ENCODE data around the gene GCLC.

Gene GCLC

GRCh38 chr6:53495506-53496499, 49.1 kb downstream of the GCLC start:
- Histone ChIP-seq H3K4me3 (ENCODE audit: low read depth, low read length) (no peak overlapping the region), H3K36me3 (ENCODE audit: control insufficient read depth in 2 of 2, insufficient read depth in 1 of 2, low read length in 2 of 2) (peaks cover 15 to 37% of the 10 kb centered on the region in 2 experiments; a peak in 2 of 3 replicates), H3K4me1 (ENCODE audit: control insufficient read depth, insufficient read depth, low read length) (peaks cover 2% of the 10 kb centered on the region; the same call in 1 of the 2 replicates), H3K9me3 (ENCODE audit: control insufficient read depth, insufficient read depth, low read depth, low read length) (no peaks in the 10 kb centered on the region), H3K27ac (ENCODE audit: extremely low read depth, low read depth, low read length) (0 out of 2 replicates have a peak overlapping the region, but pooled peaks have one; percentile 21)
- ChIA-PET POLR2A (interaction anchor here (1.4 to 3.0 kb wide), 3 partner anchors 49 to 156 kb away, joined by 3 to 9 read pairs (median 8); partner anchors contain the start of gene GCLC), CTCF (interaction anchor here (0.7 to 8.7 kb wide), 20 partner anchors 8 to 464 kb away, joined by 3 to 270 read pairs (median 4); no protein-coding TSS in a partner anchor)
- no peak for TF ChIP-seq ZNF221 (tag by site-specific recombination; IDR thresholded peaks at IDR 0.05; ENCODE audit: borderline replicate concordance)
- no peak for TF ChIP-seq ZNF140 (tag by site-specific recombination; IDR thresholded peaks at IDR 0.05)
- no peak for TF ChIP-seq ZNF473 (tag by site-specific recombination; IDR thresholded peaks at IDR 0.05)
- no peak for TF ChIP-seq ZNF16 (tag by site-specific recombination; IDR thresholded peaks at IDR 0.05; ENCODE audit: low read depth)
- no peak for TF ChIP-seq ZNF629 (tag by site-specific recombination; IDR thresholded peaks at IDR 0.05)
- no peak for TF ChIP-seq ZNF335 (tag by site-specific recombination; conservative IDR thresholded peaks at IDR 0.05)
- no peak for TF ChIP-seq ZFP41 (tag by site-specific recombination; IDR thresholded peaks at IDR 0.05; ENCODE audit: borderline replicate concordance)
- no peak for TF ChIP-seq ZNF391 (tag by site-specific recombination; IDR thresholded peaks at IDR 0.05; ENCODE audit: borderline replicate concordance, low read depth)
- no peak for TF ChIP-seq HOXC10 (CRISPR knock-in tag; IDR thresholded peaks at IDR 0.05)
- TF ChIP-seq AEBP2 (tag by site-specific recombination; IDR thresholded peaks at IDR 0.05; ENCODE audit: borderline replicate concordance) = no peak
- TF ChIP-seq OSR2 (tag by site-specific recombination; IDR thresholded peaks at IDR 0.05) = no peak
- TF ChIP-seq IKZF3 (tag by site-specific recombination; IDR thresholded peaks at IDR 0.05) = no peak
- TF ChIP-seq ZBTB1 (tag by site-specific recombination; IDR thresholded peaks at IDR 0.05) = no peak
- no peak for TF ChIP-seq GFI1B (tag by site-specific recombination; IDR thresholded peaks at IDR 0.05)
- TF ChIP-seq ZNF514 (tag by site-specific recombination; IDR thresholded peaks at IDR 0.05) = no peak
- TF ChIP-seq ZNF692 (tag by site-specific recombination; IDR thresholded peaks at IDR 0.05) = no peak
- TF ChIP-seq ZNF571 (tag by site-specific recombination; IDR thresholded peaks at IDR 0.05) = no peak

- ChIA-PET CTCF (interaction anchor here (0.5 to 8.7 kb wide), 50 partner anchors 10 to 465 kb away, joined by 3 to 270 read pairs (median 6); partner anchors contain the start of gene GCLC), POLR2A (interaction anchor here (0.6 to 3.0 kb wide), 6 partner anchors 9 to 241 kb away, joined by 3 to 9 read pairs (median 5); partner anchors contain the start of gene GCLC)
- Histone ChIP-seq H3K4me3 (ENCODE audit: low read depth, low read length) (no peak overlapping the region), H3K4me1 (ENCODE audit: control insufficient read depth, insufficient read depth, low read length) (peaks cover 2% of the 10 kb centered on the region; the same call in 1 of the 2 replicates), H3K27ac (ENCODE audit: extremely low read depth, low read depth, low read length) (no peak overlapping the region), H3K36me3 (ENCODE audit: control insufficient read depth in 2 of 2, insufficient read depth in 1 of 2, low read length in 2 of 2) (peaks cover 11 to 20% of the 10 kb centered on the region in 2 experiments; a peak in 2 of 3 replicates), H3K9me3 (ENCODE audit: control insufficient read depth, insufficient read depth, low read depth, low read length) (no peaks in the 10 kb centered on the region)
- TF ChIP-seq ZNF169 (tag by site-specific recombination; IDR thresholded peaks at IDR 0.05) (no peak), OVOL3 (tag by site-specific recombination; IDR thresholded peaks at IDR 0.05) (no peak), PRDM1 (tag by site-specific recombination; IDR thresholded peaks at IDR 0.05) (no peak), REPIN1 (tag by site-specific recombination; IDR thresholded peaks at IDR 0.05; ENCODE audit: low read depth) (no peak), MEIS1 (CRISPR knock-in tag; IDR thresholded peaks at IDR 0.05; ENCODE audit: borderline replicate concordance) (no peak), ZNF704 (tag by site-specific recombination; IDR thresholded peaks at IDR 0.05) (no peak), TRIM28 (IDR thresholded peaks at IDR 0.05; ENCODE audit: borderline replicate concordance, low read length) (no peak), ZBTB1 (tag by site-specific recombination; IDR thresholded peaks at IDR 0.05) (no peak), ZNF155 (tag by site-specific recombination; IDR thresholded peaks at IDR 0.05) (no peak), ZSCAN5A (tag by site-specific recombination; IDR thresholded peaks at IDR 0.05) (no peak), ZNF266 (tag by site-specific recombination; IDR thresholded peaks at IDR 0.05; ENCODE audit: low read depth) (no peak), SP3 (tag by site-specific recombination; IDR thresholded peaks at IDR 0.05) (no peak)
Observed at GRCh38 chr6:53494076-53494475, 50.8 kb downstream of the GCLC start.
